Colonic mucosa (tissue), 4 donors: ENCODE data around the gene SPSB4. TPM values are rescaled to one million over a fixed set of nuclear protein-coding genes. Genes with fewer than 3 reads are reported as not detected.

Experiments used
- DNase-seq: peaks from one replicate; pipeline ENCODE4 v3.0.0-alpha.2; 2020
- H3K27ac ChIP-seq: fragments of 200-600 bp; one replicate; pipeline ENCODE4 v1.8.0; 2021
- H3K27me3 ChIP-seq: fragments of 200-600 bp; one replicate; pipeline ENCODE4 v1.8.0; 2021
- H3K36me3 ChIP-seq: fragments of 200-600 bp; one replicate; pipeline ENCODE4 v1.8.0; 2021
- H3K4me1 ChIP-seq: fragments of 200-600 bp; one replicate; pipeline ENCODE4 v1.8.0; 2021; ENCODE audit warnings: mild to moderate bottlenecking
- H3K4me3 ChIP-seq: fragments of 200-600 bp; one replicate; pipeline ENCODE4 v1.8.0; 2021
- H3K9ac ChIP-seq, 2 donors: one replicate each; pipeline ENCODE4 v1.7.0; 2013; ENCODE audit warnings: control low read depth in 2 of 2, low read depth in 2 of 2, low read length in 2 of 2
- H3K9me3 ChIP-seq: fragments of 200-600 bp; one replicate; pipeline ENCODE4 v1.8.0; 2021
- intact Hi-C: fragments of 100-400 bp; cut with DNase I; formaldehyde crosslinking; loops from one replicate; pipeline ENCODE4 v1.14.1; 2022
- total RNA-seq, 2 donors: library from RNA; stranded (reverse); fragmentation: NEBNext Ultra II Directional in 1 of 2; extraction: Animal tissue kit (Norgen Biotek cat#: 25700) in 1 of 2; gene quantifications; one replicate each; pipeline ENCODE4 v1.2.1, GENCODE V29; 2021
- TF ChIP-seq, protein P1 (sequence below): fragments of 200-600 bp; IDR thresholded peaks from one replicate; pipeline ENCODE4 v1.8.0; 2022; ENCODE audit warnings: antibody characterized with exemption, mild to moderate bottlenecking
- donor health status: healthy.
- donor health status: DM: no; HTN: no; CAD: no.
- donor health status: DM: no; HTN: no; CAD: no.

Gene SPSB4
- total RNA-seq, 2 donors from 2014 or later: not detected

DNA sequence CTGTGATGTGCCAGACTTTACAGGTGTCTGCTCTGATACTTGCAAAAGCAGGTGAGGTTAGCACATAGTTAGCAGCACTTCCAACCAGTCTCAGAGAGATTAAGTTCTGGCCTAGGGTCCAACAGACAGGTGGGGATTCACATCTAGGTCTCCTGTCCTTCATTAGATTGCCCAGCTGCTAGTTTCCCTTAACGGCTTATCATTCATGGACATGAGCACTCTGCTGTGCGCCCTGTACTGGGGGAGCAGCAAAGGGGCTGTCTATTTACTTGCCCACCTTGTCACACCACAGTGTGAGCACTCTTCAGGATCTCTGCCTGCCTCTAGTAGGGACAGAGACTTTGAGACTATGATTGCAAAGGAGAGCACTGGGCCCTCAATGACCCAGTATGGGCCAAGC, 8.7 kb downstream of the SPSB4 start:
- Histone ChIP-seq H3K36me3 (no peaks in the 10 kb centered on the region), H3K27ac (no peak overlapping the region), H3K27me3 (no peaks in the 10 kb centered on the region), H3K9ac (no peak overlapping the region), H3K4me1 (no peaks in the 10 kb centered on the region), H3K9me3 (no peaks in the 10 kb centered on the region), H3K4me3 (no peak overlapping the region)
- no peak for DNase-seq
- TF ChIP-seq, protein P1, sequence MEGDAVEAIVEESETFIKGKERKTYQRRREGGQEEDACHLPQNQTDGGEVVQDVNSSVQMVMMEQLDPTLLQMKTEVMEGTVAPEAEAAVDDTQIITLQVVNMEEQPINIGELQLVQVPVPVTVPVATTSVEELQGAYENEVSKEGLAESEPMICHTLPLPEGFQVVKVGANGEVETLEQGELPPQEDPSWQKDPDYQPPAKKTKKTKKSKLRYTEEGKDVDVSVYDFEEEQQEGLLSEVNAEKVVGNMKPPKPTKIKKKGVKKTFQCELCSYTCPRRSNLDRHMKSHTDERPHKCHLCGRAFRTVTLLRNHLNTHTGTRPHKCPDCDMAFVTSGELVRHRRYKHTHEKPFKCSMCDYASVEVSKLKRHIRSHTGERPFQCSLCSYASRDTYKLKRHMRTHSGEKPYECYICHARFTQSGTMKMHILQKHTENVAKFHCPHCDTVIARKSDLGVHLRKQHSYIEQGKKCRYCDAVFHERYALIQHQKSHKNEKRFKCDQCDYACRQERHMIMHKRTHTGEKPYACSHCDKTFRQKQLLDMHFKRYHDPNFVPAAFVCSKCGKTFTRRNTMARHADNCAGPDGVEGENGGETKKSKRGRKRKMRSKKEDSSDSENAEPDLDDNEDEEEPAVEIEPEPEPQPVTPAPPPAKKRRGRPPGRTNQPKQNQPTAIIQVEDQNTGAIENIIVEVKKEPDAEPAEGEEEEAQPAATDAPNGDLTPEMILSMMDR: no peak
- intact Hi-C loops: no loop called here

DNA sequence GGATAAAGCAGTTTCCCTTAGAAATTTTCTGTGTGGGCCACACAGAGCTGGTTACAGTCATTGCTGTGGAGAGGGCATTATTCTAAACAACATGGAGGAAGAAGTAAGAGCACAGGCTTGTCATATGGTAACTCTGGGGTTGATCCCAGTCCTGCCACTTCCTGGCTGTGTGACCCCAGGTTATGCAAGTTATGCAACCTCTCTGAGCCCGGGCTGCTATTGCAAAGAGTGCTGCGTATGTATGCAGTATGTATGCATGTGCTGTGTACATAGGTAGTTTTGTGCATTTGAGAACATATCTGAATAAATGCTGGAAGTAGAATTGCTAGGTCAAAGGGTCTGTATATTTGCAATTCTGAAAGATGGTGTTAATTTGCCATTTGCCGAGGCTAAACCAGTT, 9.2 kb downstream of the SPSB4 start:
- TF ChIP-seq, protein P1: no peak
- Histone ChIP-seq H3K4me1 (no peaks in the 10 kb centered on the region), H3K4me3 (no peak overlapping the region), H3K36me3 (no peaks in the 10 kb centered on the region), H3K27ac (no peak overlapping the region), H3K9ac (no peak overlapping the region), H3K27me3 (no peaks in the 10 kb centered on the region), H3K9me3 (no peaks in the 10 kb centered on the region)
- DNase-seq: no peak
- intact Hi-C loops: no loop called here

DNA sequence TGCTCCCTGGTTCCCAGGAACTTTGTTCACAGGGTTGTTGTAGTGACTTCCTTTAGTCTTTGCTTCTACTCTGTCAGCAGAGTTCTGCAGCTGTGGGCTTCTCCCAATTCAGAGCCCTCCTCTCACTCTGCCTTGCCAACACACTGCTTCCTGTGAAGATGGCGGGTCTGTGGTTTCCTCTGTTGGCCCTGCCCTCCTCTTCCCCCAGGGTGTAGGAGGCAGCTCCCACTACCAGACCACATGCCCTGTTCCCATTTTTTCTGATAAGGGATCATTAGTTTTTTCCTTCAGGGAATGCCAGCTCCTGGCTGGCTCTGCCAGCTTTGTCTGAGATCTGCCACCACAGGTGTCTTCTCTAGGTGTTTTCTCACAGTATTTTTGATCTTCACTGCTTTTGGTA, 12.7 kb downstream of the SPSB4 start:
- Histone ChIP-seq H3K36me3 (no peaks in the 10 kb centered on the region), H3K9ac (no peak overlapping the region), H3K4me3 (no peak overlapping the region), H3K9me3 (no peaks in the 10 kb centered on the region), H3K27me3 (no peaks in the 10 kb centered on the region), H3K27ac (no peak overlapping the region), H3K4me1 (no peaks in the 10 kb centered on the region)
- intact Hi-C loops: no loop called here
- TF ChIP-seq, protein P1: no peak
- no peak for DNase-seq

DNA sequence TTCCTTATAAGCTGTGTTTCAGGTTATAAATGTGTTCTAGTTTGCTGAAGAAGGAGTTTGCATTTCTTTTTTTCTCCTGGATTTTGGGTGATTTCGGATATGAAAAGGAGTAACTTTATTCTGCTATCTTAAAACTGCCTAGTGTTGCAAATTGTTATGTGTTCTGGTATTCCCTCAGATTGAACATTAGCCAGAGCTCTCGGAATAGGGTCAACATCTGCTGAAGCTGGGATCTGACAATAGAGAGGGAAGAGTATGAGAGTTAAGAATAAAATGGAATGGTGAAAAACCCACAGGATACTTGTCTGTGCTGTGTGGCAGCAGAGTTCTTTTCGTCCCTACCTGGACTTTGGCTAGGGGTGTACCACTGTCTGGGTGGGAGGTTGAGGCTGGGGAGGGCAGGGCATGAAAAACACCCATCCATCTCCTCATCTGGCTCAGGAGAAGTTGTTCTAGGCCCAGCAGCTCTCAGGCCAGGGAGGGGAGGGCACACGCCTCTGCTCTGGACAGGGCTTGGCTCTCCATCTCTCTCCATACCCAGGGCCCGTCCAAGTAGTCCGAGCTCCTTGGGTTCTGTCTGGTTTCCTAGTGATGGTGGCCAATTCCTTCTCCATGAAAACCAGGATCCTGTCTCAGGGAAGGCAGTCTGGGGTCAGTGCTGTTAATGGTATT, 13.2 kb downstream of the SPSB4 start:
- Histone ChIP-seq H3K4me3 (no peak overlapping the region), H3K4me1 (no peaks in the 10 kb centered on the region), H3K27ac (no peak overlapping the region), H3K9me3 (no peaks in the 10 kb centered on the region), H3K36me3 (no peaks in the 10 kb centered on the region), H3K9ac (no peak overlapping the region), H3K27me3 (no peaks in the 10 kb centered on the region)
- TF ChIP-seq, protein P1: no peak
- DNase-seq: no peak
- intact Hi-C loops: no loop called here

DNA sequence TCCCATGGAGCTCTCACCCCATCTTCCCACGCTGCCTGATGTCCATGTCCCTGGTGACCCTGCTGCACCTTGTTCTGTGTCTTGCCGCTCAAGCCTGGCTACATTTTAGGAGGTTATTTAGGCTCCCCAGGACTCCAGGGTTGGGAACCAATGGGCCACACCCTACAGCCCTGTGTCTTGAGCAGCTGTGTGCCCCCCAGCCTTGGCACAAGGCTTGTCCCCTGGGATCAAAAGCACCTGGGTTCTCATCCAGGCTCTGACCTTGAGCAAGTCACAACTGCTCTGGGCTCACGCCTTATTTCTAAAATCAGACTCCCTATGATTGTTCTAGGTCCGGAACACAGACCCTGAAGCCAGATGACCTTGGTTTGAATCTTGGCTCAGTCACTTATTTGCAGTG, 14.1 kb downstream of the SPSB4 start:
- Histone ChIP-seq H3K4me3 (no peak overlapping the region), H3K36me3 (no peaks in the 10 kb centered on the region), H3K9me3 (no peaks in the 10 kb centered on the region), H3K27me3 (no peaks in the 10 kb centered on the region), H3K9ac (no peak overlapping the region), H3K27ac (no peak overlapping the region), H3K4me1 (no peaks in the 10 kb centered on the region)
- intact Hi-C loops: no loop called here
- TF ChIP-seq, protein P1: no peak
- no peak for DNase-seq
